NCI-H146 (cell line): ENCODE results near the gene CHKB.
"Not testable (repeated sequence)": the region's sequence is repeated elsewhere in the genome, so short reads cannot be mapped to it uniquely, and the experiment has no call there.

Experiments
- DNase-seq: peaks from one replicate; lab custom pipeline; 2025; lab: John Stamatoyannopoulos, UW

Gene CHKB

DNA sequence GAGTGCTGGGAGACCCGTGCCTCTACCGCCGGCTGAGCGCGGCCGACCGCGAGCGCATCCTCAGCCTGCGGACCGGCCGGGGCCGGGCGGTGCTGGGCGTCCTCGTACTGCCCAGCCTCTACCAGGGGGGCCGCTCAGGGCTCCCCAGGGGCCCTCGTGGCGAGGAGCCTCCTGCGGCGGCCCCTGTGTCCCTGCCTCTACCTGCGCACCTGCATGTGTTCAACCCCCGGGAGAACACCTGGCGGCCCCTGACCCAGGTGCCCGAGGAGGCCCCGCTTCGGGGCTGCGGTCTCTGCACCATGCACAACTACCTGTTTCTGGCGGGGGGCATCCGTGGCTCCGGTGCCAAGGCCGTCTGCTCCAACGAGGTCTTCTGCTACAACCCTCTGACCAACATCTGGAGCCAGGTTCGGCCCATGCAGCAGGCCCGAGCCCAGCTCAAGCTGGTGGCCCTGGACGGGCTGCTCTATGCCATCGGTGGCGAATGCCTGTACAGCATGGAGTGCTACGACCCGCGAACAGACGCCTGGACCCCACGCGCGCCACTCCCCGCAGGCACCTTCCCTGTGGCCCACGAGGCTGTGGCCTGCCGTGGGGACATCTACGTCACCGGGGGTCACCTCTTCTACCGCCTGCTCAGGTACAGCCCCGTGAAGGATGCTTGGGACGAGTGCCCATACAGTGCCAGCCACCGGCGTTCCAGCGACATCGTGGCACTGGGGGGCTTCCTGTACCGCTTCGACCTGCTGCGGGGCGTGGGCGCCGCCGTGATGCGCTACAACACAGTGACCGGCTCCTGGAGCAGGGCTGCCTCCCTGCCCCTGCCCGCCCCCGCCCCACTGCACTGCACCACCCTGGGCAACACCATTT lies 33.5 kb downstream of the CHKB start:
- DNase-seq, result peak; percentile 62

DNA sequence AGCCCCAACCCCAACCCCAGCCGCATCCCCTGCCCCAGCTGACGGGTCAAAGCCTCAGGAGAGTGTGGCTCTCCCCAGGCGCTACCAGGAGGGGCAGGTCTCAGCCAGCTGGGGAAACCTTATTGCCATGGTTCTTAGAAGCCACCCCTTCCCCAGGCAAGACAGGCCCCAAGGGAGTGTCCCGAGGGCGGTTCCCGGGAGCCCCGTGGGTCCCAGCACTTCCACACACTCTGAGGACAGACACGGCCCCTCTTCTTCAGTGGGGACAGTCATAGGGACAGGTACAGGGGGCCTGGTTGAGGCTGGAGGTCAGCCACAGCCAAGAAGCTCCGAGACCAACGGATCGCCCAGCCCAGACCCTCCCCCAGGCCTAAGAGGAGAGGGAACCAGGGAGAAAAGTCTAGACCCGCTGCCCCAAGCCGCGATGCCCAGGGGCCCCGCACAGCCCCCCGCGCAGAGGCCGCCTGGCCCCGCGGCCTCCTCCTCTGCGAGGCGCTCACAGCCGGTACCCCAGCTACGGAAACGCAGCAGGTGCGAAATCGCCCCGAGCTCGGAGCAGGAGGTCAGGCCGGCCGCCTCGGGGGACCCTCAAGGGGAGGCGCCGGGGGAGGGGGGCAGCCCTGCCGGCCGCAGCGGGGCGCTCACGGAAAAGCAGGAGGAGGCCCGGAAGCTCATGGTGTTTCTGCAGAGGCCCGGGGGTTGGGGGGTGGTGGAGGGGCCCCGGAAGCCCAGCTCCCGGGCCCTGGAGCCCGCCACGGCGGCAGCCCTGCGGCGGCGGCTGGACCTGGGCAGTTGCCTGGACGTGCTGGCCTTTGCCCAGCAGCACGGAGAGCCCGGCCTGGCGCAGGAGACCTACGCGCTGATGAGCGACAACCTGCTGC lies 34.4 kb downstream of the CHKB start:
- no peak for DNase-seq

GRCh38 chr22:50547263-50547985 lies 35.2 kb downstream of the CHKB start:
- DNase-seq, result no peak

- DNase-seq, result no peak
These were observed 36.1 kb downstream of the CHKB start for GRCh38 chr22:50546326-50547262.

DNA sequence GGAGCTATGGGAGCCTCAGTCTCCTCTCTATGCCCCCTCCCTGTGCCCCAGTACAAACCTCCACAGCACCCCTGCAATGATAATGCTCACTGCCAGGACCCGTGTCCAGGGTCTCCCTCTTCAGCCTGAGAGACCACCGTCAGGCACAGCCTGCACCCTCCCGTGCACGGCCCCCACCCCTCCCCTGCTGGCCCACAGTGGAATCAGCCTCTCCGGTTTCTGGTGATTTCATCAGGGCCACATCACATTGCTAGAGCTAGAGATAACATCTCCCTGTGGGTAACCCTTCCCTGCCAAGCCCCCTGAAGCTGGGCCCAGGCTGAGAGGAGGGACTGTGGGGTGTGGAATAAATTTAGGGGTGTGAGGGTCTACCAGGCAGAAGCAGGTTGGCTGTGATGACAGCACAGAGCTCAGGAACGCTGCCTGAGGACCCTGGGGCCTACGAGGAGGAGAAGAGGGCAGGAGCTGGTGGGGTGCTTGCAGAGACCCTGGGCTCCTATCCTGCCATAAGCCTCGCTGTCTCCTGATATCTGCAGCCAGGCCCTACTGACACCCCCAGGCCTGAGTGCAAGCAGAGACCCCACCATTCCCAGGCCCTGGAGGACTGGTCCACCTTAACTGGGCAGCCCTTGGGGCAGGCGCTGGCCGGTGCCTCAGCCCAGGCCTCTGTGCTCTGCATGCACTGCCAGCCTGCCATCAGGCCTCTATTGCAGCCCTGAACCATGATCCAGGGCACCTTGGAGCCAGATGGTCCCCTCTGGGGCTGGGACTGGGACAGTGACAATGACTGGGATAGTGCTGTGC lies 36.9 kb downstream of the CHKB start, which contains the start of gene KLHDC7B:
Gene KLHDC7B, plus strand, starts transcription at position 378 of the 804 bp plus-strand sequence. Its CDS starts 345 bp downstream, at position 723.
- DNase-seq, result no peak

GRCh38 chr22:50544746-50545253 lies 37.8 kb downstream of the CHKB start:
- DNase-seq, result no peak

DNA sequence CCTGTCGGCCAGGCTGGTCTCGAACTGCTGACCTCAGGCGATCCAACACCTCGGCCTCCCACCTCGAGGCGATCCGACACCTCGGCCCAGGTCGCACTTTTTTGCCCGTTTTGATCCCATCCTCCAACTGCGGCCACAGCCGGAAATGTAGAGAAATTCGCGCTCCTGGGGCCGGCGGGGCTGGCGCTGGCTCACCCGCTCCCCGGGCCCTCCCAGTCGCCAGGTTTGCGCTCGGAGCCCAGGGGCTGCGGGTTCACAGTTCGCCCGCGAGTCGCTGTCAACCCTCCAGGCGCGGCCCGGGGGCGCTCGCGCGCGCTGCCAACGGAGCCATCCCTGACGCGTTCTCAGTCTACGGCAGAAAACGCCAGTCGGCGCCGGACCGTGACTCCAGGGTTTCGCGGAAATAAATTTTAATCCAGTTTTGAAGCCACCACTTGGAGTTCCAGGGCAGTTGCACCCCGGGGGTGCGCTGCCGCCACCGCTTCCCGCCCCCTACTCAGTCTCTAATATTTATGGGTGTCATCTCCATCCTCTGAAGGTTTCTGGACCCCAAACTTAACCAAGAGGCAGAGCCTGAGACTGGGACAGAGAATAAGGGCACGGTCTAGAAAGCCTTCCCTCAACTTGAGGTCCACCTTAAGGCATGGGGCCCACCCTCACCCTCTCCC lies 38.4 kb downstream of the CHKB start:
- peak; percentile 67 for DNase-seq

DNA sequence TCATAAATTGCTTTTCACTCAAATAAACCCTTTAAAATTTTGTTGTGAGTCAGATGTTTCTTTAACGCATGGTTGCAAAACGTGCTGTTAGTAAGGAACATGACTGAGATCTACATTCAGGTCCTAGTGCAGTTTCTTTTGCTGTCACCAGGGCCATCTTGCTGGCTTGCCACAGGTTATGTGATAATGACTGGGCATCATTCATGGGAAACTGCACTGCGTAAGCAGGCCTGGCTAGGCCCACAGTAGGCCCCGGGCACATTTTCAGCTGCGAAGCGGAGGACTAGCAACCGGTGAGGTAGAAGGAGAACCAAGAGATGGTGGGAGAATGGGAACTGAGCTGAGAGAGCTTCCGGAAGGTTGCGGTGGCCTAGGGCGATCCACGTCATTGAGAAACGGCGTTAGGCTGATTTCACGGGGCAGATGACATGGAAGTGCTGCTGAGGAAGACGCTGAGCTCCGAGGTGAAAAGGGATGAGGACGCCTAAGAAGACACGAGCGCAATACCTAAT lies 40.2 kb downstream of the CHKB start:
- DNase-seq, result no peak

DNA sequence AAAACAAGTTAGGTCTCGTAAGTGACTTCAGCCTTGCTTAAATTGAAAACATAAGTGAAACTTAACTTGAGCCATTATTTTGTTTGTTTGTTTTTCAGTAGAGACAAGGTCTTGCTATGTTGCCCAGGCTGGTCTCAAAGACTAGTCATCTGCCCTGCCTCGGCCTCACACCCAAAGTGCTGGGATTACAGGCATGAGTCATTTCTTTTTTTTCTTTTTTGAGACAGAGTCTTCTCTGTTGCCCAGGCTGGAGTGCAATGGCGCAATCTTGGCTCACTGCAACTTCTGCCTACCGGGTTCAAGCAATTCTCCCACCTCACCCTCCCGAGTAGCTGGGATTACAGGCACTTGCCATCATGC lies 41.0 kb downstream of the CHKB start:
- not testable (repeated sequence) for DNase-seq

DNA sequence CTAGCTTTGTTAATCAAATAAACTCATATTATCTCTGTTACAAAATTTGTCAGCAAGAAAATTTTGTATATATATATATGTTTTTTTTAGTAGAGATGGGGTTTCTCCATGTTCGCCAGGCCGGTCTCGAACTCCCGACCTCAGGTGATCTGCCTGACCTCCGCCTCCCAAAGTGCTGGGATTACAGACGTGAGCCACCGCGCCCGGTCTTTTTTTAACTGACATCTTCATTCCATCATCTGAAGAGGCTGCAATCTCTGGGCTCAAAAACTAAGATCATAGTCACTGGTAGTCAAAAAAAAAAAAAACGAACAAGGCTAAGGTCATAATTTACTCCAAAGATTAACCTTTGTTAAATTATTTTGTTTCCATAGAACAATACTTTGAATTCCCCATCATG lies 42.3 kb downstream of the CHKB start:
- DNase-seq, result no peak

- no peak for DNase-seq
These were observed 44.9 kb downstream of the CHKB start for GRCh38 chr22:50537765-50538164.

- DNase-seq, result no peak
These were observed 46.4 kb downstream of the CHKB start for GRCh38 chr22:50536226-50536625.

GRCh38 chr22:50535113-50535512 lies 47.5 kb downstream of the CHKB start:
- DNase-seq, result no peak

GRCh38 chr22:50533856-50534711 lies 48.6 kb downstream of the CHKB start:
- not testable (repeated sequence) for DNase-seq

- DNase-seq, result no peak
These were observed 49.5 kb downstream of the CHKB start for GRCh38 chr22:50532824-50533796.

- DNase-seq, result peak; percentile 30
These were observed 50.5 kb downstream of the CHKB start for GRCh38 chr22:50531962-50532674.
